Right atrium auricular region (tissue), 2 donors: ENCODE data around the gene ACTC1. TPM values are rescaled to one million over a fixed set of nuclear protein-coding genes. Genes with fewer than 3 reads are reported as not detected.
"Not testable (repeated sequence)": the region's sequence is repeated elsewhere in the genome, so short reads cannot be mapped to it uniquely, and the experiment has no call there.

ENCODE experiments used
- DNase-seq: peaks from one replicate; pipeline ENCODE4 v3.0.0-alpha.2; 2019; ENCODE audit warnings: low spot score
- H3K27ac ChIP-seq, 2 donors: fragments of 200-600 bp; sonication (generic); 1 replicate in 1 of 2; 2 replicates in 1 of 2; pipeline ENCODE4 v1.5.1; 2016 to 2019
- H3K27me3 ChIP-seq, 2 donors: fragments of 200-600 bp; sonication (generic); one replicate each; pipeline versions ENCODE4 v1.5.1 to v1.6.0; 2017 to 2019
- H3K36me3 ChIP-seq: fragments of 200-600 bp; sonication (generic); one replicate; pipeline ENCODE4 v1.5.1; 2016
- H3K4me1 ChIP-seq, 2 donors: fragments of 200-600 bp; sonication (generic); one replicate each; pipeline versions ENCODE4 v1.5.1 to v1.6.0; 2017 to 2019
- H3K4me3 ChIP-seq, 2 donors: fragments of 200-600 bp; sonication (generic); 1 replicate in 1 of 2; 2 replicates in 1 of 2; pipeline ENCODE4 v1.5.1; 2017 to 2019; ENCODE audit warnings: mild to moderate bottlenecking in 1 of 2, moderate library complexity in 1 of 2
- H3K9me3 ChIP-seq, 2 donors: fragments of 200-600 bp; sonication (generic); one replicate each; pipeline ENCODE4 v1.5.1; 2019
- CTCF ChIP-seq, 2 donors: fragments of 200-600 bp; sonication (generic); IDR thresholded peaks; one replicate each; pipeline ENCODE4 v1.5.1; 2019; ENCODE audit warnings: antibody characterized with exemption in 2 of 2
- total RNA-seq, 2 donors: library from RNA; depleted of rRNA; stranded (reverse); fragments of >200 nt; gene quantifications; one replicate each; pipeline ENCODE4 v1.1.0, GENCODE V29; 2016

ACTC1 gene
- total RNA-seq, 2 donors from 2014 or later, result 8,662 to 10,302 TPM

DNA sequence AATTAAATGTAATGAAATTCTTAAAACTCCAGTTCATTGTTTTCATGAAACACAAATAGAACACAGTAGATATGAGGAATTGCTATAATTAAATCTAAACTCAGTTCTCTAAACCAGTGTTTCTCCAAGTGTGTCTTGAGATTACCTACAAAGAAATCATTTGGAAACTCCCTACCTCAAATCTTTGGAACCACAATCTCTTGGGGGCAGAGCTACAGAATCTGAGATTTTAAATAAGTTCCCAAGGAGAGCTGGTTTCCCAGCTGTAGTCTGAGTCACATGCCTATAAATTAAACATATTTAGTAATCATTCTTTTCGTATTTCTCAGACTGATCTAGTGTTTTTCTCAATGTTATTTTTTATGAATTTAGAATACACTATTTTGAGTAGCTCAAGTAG lies 17.0 kb upstream of the ACTC1 start:
- no peak for DNase-seq
- Histone ChIP-seq H3K36me3 (no peaks in the 10 kb centered on the region), H3K27me3 (no peaks in the 10 kb centered on the region), H3K4me1 (peaks cover 0 to 16% of the 10 kb centered on the region in 2 donors), H3K4me3 (no peak overlapping the region), H3K27ac (peak overlapping the region in 1 of 2 donors; percentile 50), H3K9me3 (no peaks in the 10 kb centered on the region)
- no peak for TF ChIP-seq CTCF (IDR thresholded peaks at IDR 0.05)

- H3K4me3 ChIP-seq, result no peak overlapping the region
- no peaks in the 10 kb centered on the region for H3K27me3 ChIP-seq
- H3K9me3 ChIP-seq, result no peaks in the 10 kb centered on the region
- DNase-seq, result no peak
- TF ChIP-seq CTCF (IDR thresholded peaks at IDR 0.05), result no peak
- peaks cover 0 to 16% of the 10 kb centered on the region in 2 donors for H3K4me1 ChIP-seq
- H3K27ac ChIP-seq, result peak overlapping the region; percentile 35 to 74
- H3K36me3 ChIP-seq, result no peaks in the 10 kb centered on the region
Observed at GRCh38 chr15:34810443-34811129, 15.2 kb upstream of the ACTC1 start.

DNA sequence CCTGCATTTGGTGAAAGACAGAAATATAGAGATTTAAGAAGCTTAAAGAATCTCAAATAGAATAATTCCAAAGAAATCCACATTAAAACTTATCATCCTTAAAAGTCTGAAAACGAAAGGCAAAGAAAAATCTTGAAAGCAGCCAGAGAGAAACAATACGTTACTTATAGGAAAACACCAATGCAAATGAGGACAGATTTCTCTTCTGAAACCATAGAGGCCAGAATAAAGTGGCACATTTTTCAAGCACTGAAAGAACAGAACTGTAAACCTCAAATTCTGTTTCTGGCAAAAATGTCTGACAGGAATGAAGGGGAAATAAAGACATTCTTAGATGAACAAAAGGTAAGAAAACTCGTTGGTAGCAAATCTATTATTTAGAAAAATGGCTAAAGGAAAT lies 13.8 kb upstream of the ACTC1 start:
- Histone ChIP-seq H3K36me3 (no peaks in the 10 kb centered on the region), H3K27ac (no peak overlapping the region), H3K27me3 (no peaks in the 10 kb centered on the region), H3K4me1 (peaks cover 0 to 16% of the 10 kb centered on the region in 2 donors), H3K9me3 (no peaks in the 10 kb centered on the region), H3K4me3 (no peak overlapping the region)
- DNase-seq, result no peak
- TF ChIP-seq CTCF (IDR thresholded peaks at IDR 0.05), result no peak

DNA sequence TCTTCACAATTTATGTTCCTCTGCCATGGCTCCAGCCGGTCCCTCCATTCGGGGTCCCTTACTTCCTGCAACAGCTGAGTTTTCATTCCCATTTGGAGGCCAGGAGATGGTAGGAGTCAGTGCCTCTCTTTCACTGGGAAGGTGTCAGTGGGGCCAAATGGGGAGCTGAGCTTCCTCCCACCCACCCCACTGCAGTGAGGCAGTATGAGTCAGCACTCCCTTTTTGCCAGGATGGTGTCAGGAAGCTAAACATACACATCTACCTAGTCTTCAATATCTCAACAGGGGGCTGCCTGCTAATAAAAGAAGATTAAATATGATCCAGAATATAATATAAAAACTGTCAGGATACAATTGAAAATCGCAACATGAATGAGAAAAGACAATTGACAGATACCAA lies 12.7 kb upstream of the ACTC1 start:
- peaks cover 0 to 12% of the 10 kb centered on the region in 2 donors for H3K4me1 ChIP-seq
- H3K4me3 ChIP-seq, result no peak overlapping the region
- DNase-seq, result no peak
- TF ChIP-seq CTCF (IDR thresholded peaks at IDR 0.05), result no peak
- H3K36me3 ChIP-seq, result no peaks in the 10 kb centered on the region
- H3K9me3 ChIP-seq, result no peaks in the 10 kb centered on the region
- no peaks in the 10 kb centered on the region for H3K27me3 ChIP-seq
- no peak overlapping the region for H3K27ac ChIP-seq

- H3K4me1 ChIP-seq, H3K36me3 ChIP-seq, H3K27me3 ChIP-seq, DNase-seq, H3K27ac ChIP-seq, H3K9me3 ChIP-seq, H3K4me3 ChIP-seq: not testable (repeated sequence)
Observed at GRCh38 chr15:34807241-34807640, 11.9 kb upstream of the ACTC1 start.

GRCh38 chr15:34804776-34805175 lies 9.4 kb upstream of the ACTC1 start:
- no peak for DNase-seq
- TF ChIP-seq CTCF (IDR thresholded peaks at IDR 0.05), result no peak
- Histone ChIP-seq H3K4me3 (no peak overlapping the region), H3K27me3 (no peaks in the 10 kb centered on the region), H3K27ac (no peak overlapping the region), H3K36me3 (no peaks in the 10 kb centered on the region), H3K9me3 (no peaks in the 10 kb centered on the region), H3K4me1 (peaks cover 0 to 9% of the 10 kb centered on the region in 2 donors)
